DND-41 (cell line): ENCODE results near the gene TMA7B.

Experiments
- CTCF ChIP-seq: IDR thresholded peaks from 2 replicates; pipeline ENCODE4 v1.5.1; 2012; ENCODE audit warnings: borderline replicate concordance, low read length, moderate library complexity, mild to moderate bottlenecking; ENCODE audit not compliant: poor library complexity, severe bottlenecking; ENCODE audit errors: extremely low read depth
- EZH2 ChIP-seq: IDR thresholded peaks from 3 replicates; pipeline ENCODE4 v1.6.1; 2012; ENCODE audit warnings: borderline replicate concordance, low read depth, mild to moderate bottlenecking, moderate library complexity, low read length, inconsistent platforms; ENCODE audit not compliant: severe bottlenecking

GRCh38 chr22:40006641-40007040 is 46.4 kb downstream of the TMA7B start:
- TF ChIP-seq CTCF, result no peak
- TF ChIP-seq EZH2, result no peak
